ENCODE measurements around the gene TMEM207.

Gene TMEM207

GRCh38 chr3:190467922-190468321, 18.2 kb upstream of the TMEM207 start:
- TF ChIP-seq GATA2 (IDR thresholded peaks at IDR 0.05; ENCODE audit: low read depth, low read length) = no peak
- no peak for TF ChIP-seq GATA3 (IDR thresholded peaks at IDR 0.05; ENCODE audit: low read depth, low read length)

- TF ChIP-seq GATA3 (IDR thresholded peaks at IDR 0.05; ENCODE audit: low read depth, low read length) = no peak
- TF ChIP-seq GATA2 (IDR thresholded peaks at IDR 0.05; ENCODE audit: low read depth, low read length) = no peak
Measured at GRCh38 chr3:190458040-190458439, 8.3 kb upstream of the TMEM207 start.

- no peak for TF ChIP-seq GATA3 (IDR thresholded peaks at IDR 0.05; ENCODE audit: low read depth, low read length)
- no peak for TF ChIP-seq GATA2 (IDR thresholded peaks at IDR 0.05; ENCODE audit: low read depth, low read length)
Measured at GRCh38 chr3:190456770-190457169, 7.1 kb upstream of the TMEM207 start.

- TF ChIP-seq GATA2 (IDR thresholded peaks at IDR 0.05; ENCODE audit: low read depth, low read length) = no peak
- TF ChIP-seq GATA3 (IDR thresholded peaks at IDR 0.05; ENCODE audit: low read depth, low read length) = no peak
Measured at GRCh38 chr3:190455828-190456227, 6.1 kb upstream of the TMEM207 start.

- TF ChIP-seq GATA3 (IDR thresholded peaks at IDR 0.05; ENCODE audit: low read depth, low read length) (no peak), GATA2 (IDR thresholded peaks at IDR 0.05; ENCODE audit: low read depth, low read length) (no peak)
Measured at GRCh38 chr3:190448256-190448655, 1.4 kb downstream of the TMEM207 start.

- TF ChIP-seq GATA2 (IDR thresholded peaks at IDR 0.05; ENCODE audit: low read depth, low read length) (no peak), GATA3 (IDR thresholded peaks at IDR 0.05; ENCODE audit: low read depth, low read length) (no peak)
Measured at GRCh38 chr3:190446573-190447279, 3.0 kb downstream of the TMEM207 start.

GRCh38 chr3:190444576-190445145, 5.0 kb downstream of the TMEM207 start:
- TF ChIP-seq GATA2 (IDR thresholded peaks at IDR 0.05; ENCODE audit: low read depth, low read length) = no peak
- TF ChIP-seq GATA3 (IDR thresholded peaks at IDR 0.05; ENCODE audit: low read depth, low read length) = no peak

GRCh38 chr3:190444006-190444405, 5.7 kb downstream of the TMEM207 start:
- TF ChIP-seq GATA3 (IDR thresholded peaks at IDR 0.05; ENCODE audit: low read depth, low read length) (no peak), GATA2 (IDR thresholded peaks at IDR 0.05; ENCODE audit: low read depth, low read length) (no peak)

GRCh38 chr3:190443257-190443656, 6.4 kb downstream of the TMEM207 start:
- no peak for TF ChIP-seq GATA3 (IDR thresholded peaks at IDR 0.05; ENCODE audit: low read depth, low read length)
- TF ChIP-seq GATA2 (IDR thresholded peaks at IDR 0.05; ENCODE audit: low read depth, low read length) = no peak

GRCh38 chr3:190442240-190442639, 7.5 kb downstream of the TMEM207 start:
- TF ChIP-seq GATA2 (IDR thresholded peaks at IDR 0.05; ENCODE audit: low read depth, low read length) (no peak), GATA3 (IDR thresholded peaks at IDR 0.05; ENCODE audit: low read depth, low read length) (no peak)

- TF ChIP-seq GATA2 (IDR thresholded peaks at IDR 0.05; ENCODE audit: low read depth, low read length) (no peak), GATA3 (IDR thresholded peaks at IDR 0.05; ENCODE audit: low read depth, low read length) (no peak)
Measured at GRCh38 chr3:190436331-190436730, 13.4 kb downstream of the TMEM207 start.

GRCh38 chr3:190435618-190436017, 14.1 kb downstream of the TMEM207 start:
- TF ChIP-seq GATA2 (IDR thresholded peaks at IDR 0.05; ENCODE audit: low read depth, low read length) = no peak
- no peak for TF ChIP-seq GATA3 (IDR thresholded peaks at IDR 0.05; ENCODE audit: low read depth, low read length)

GRCh38 chr3:190433626-190434025, 16.1 kb downstream of the TMEM207 start:
- TF ChIP-seq GATA2 (IDR thresholded peaks at IDR 0.05; ENCODE audit: low read depth, low read length) (no peak), GATA3 (IDR thresholded peaks at IDR 0.05; ENCODE audit: low read depth, low read length) (no peak)

- TF ChIP-seq GATA3 (IDR thresholded peaks at IDR 0.05; ENCODE audit: low read depth, low read length) (no peak), GATA2 (IDR thresholded peaks at IDR 0.05; ENCODE audit: low read depth, low read length) (no peak)
Measured at GRCh38 chr3:190432216-190432615, 17.5 kb downstream of the TMEM207 start.

- TF ChIP-seq GATA3 (IDR thresholded peaks at IDR 0.05; ENCODE audit: low read depth, low read length) (no peak), GATA2 (IDR thresholded peaks at IDR 0.05; ENCODE audit: low read depth, low read length) (no peak)
Measured at GRCh38 chr3:190430906-190431305, 18.8 kb downstream of the TMEM207 start.

Data from SH-SY5Y (cell line).